GM21528 (cell line): ENCODE measurements around the gene HRH3.

Experiments used
- ATAC-seq: cut with Tn5 transposase; IDR thresholded peaks from one replicate; pipeline ENCODE4 v1.9.1; 2021; ENCODE audit warnings: mild to moderate bottlenecking, moderate library complexity; ENCODE audit not compliant: unreplicated experiment, low FRiP score

HRH3 gene

DNA sequence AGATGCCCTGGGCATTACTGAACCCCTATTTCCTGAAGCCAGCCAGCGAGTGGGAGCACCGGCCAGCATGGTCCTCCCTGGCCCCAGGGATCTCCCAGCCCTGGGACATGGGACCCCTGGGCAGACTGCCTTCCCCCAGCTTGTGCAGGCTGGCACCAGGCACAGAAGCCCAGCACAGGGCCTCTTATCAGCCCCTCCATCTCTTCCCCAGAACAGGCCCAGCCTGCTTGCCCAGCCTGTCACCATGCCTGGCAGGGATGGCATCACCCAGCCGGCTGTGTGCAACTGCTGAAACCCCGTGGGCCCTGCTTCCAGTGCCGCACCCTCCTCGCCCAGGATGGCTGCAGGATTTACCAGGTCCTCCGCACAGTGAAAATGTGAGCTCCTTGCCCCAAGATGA is 12.1 kb upstream of the HRH3 start:
- ATAC-seq = no peak

DNA sequence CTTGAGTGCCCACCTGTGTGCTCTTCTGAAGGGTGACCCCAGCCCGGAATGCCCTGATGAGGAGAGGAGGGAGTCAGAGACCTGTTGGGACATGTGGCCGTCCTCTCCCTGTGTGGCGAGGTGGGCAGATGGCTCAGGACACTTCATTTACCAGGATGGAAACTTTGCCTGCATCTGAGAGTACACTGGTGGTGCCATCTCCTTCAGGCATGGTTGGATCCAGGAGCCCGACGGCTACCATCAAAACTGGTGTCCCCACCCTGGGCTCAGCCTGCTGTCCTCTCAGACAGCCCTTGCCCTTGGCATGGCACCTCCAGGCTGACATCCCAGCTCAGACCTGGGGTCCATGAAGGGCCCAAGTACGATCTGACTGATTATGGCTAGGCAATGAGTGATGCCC is 11.2 kb upstream of the HRH3 start:
- ATAC-seq = no peak

DNA sequence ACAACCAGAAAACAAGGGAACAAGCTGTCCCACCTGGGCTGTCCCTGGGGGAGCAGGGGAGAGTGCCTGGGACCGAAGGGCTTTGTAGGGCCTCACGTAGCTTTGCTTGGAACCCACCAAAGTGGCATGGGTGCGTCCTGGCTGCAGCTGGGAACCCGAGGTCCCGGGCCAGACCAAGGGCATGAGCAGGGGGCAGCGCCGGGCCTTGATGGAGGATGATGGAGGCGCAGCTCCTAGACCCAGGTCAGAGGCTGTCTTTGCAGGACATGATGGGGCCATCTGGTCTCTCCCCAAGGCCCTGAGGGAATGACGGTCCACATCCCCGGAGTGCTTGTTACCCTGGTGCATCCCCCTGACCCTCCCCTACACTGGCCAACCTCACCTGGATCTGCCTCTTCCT is 10.6 kb upstream of the HRH3 start:
- no peak for ATAC-seq

DNA sequence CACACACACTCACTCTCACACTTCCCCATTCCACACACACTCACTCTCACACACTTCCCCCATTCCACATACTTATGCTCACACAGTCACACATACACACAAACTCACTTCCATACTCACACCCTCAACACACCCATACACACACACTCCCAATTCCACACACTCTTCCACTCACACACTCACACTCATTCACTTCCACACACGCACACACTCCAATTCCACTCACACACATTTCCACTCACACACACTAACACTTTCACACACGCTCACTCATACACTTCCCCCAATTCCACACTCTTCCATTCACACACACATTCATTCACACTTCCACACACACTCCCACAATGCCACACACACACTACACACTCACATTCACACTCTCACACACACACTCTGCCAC is 10.2 kb upstream of the HRH3 start:
- ATAC-seq = no peak

DNA sequence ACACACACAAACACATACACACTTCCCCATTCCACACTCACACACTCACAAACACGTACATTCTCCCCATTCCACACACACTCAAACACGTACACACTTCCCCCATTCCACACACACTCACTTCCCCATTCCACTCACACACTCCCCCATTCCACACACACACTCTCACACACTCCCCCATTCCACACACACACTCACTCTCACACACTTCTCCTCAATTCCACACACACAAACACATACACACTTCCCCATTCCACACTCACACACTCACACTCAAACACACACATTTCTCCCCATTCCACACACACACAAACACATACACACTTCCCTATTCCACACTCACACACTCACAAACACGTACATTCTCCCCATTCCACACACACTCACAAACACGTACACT is 9.6 kb upstream of the HRH3 start:
- ATAC-seq = no peak

DNA sequence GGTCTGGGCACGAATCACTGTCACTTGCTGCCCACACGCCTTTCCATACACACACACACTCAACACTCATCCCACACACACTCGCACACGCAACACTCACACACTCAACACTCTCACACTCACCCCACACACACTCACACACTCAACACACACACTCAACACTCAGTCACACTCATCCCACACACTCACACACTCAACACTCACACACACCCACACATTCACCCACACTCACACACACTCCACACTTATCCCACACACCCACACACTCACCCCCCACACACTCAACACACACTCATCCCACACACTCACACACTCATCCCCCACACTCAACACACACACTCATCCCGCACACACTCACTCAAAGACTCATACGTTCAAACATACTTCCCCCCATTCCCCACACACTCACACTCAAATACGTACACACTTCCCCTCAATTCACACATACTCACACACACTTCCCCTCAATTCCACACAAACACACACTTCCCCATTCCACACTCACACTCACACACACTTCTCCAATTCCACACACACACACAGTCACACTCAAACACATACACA is 9.0 kb upstream of the HRH3 start:
- no peak for ATAC-seq

DNA sequence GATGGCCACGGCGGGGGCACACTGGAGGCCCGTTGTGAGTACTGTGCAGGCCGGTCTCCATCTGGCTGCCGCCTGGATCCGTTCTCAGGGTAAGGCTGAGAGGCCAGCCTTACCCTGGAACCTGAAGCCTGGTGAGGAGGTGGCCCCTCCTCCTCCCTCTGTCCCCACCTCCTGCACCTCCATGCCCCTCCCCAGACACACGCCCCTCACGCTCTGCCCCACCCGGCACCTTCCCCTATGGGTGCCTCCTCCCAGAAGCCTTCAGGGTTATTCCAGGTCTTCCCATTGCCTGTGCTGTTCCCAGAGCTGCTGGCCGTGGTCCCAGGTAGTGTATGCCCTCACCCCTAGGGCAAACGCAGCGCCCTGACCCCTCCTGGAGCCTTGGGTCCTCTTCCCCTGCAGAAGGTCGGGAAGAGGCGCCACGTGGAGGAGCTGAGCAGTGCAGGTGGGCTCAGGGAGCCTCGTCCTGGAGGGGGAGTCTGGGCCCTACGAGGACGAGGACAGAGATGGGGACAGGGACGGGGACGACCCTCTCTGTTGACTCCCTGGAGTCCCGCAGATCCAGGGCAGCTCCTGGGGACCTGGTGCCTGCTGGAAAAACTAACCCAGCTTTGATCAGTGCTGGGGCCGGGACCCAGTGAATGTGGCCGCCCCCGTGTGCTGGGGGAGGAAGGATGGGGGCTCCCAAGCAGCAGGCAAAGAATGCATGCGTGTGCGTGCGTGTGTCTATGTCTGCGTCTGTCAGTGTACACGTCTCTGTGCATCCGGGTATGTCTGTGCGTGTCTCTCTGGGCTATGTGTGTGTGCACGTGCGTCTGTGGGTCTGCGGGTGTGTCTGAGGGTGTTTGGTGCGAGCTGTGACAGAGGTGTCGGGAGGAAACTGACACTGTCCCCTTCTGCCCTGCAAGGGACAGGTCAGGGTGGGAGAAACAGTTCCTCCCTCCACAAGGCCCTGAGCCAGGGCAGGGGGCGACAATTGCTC is 8.2 kb upstream of the HRH3 start:
- no peak for ATAC-seq

DNA sequence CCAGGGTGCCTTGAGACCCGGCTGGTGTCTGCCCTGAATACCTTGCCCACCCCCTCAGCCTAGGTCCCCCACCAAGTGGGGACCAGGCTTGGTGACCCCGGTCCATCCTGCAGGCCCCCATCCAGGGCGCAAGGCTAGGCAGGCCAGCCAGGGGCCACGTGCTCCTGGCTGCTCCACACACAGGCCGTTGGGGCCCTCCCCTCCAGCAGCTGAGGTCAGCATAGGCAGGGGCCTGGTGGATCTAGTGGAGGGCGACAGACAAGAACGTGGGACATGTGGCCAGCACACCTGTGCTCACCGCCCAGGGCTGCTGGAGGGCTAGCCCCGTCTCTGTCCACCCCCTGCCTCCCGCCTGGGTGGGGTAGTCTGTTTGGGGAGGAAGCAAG is 7.5 kb upstream of the HRH3 start:
- no peak for ATAC-seq

DNA sequence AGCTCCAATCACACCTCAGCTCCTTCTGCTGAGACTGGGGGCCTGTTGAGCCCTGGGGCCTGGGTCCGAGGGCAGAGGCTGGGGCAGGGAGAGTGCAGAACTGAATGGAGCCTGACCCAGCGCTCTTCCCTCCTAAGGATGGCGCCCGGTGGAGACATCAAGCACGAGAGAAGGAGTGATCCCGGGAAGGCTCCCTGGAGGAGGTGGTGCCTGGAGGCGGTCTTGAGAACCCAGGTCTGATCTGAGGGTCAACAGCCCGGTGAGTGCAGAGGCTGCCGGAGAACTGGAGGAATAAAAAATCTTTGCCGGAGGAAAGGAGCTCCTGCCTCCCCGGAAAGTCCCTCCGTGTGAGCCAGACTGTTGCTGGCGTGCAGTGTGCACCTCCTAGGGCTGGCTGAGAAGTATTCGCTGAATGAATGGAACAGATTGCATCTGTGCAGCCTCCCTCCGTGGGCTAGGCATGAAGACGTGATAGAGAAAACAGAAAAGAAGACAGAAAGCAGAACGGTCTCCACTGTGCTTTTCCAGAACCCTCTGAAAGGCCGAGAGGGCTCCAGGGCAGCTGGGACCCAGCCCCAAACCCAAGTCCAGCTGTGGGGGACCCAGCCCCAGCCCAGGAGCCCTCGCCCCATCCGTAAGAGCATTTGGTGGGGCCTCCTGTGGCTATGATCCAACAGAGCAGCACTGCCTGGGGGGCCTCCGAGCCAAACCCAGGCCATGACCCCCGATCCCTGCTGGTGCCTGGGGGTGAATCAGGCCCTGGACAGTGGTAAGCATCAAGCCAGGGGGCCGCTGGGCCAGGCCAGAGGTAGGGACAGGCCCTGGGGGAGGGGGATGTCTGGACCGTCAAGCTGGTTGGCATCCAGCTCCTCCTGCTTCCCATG is 6.9 kb upstream of the HRH3 start:
- ATAC-seq = no peak

DNA sequence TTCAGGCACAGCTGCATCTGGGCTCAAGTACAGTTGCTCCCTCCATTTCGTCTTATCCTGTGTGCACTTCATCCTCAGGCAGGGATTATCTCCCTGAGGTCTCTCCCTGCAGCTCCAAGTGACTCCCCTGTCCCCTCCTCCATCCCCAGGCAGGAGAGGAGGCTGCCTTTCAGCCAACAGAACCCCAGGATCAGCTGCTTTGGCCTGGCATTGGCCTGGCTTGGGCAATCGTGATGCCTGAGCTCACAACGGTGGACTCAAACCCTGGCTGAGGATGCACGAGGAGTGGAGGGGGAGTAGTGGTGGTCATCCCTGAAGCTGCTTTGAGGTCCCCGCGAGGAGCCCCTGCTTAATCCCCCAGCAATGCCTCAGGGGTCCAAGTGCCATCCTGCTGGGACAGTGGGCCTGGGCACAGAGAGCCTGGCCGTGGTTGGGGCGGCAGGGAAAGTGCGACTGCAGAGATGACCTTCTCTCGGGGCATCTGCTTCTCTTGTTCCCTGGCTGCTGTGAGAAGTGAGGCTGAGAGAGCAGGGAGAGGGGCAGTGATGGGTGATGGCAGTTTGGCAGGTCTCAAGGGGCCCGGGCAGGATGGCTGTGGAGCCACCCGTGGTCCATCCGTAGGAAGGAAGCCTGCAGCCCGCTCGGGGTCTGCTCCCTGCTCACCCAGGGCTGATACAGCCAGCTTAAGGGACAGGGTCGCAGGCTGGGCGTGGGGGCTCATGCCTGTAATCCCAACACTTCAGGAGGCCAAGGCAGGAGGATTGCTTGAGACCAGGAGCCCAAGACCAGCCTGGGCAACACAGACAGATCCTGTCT is 6.0 kb upstream of the HRH3 start:
- no peak for ATAC-seq

DNA sequence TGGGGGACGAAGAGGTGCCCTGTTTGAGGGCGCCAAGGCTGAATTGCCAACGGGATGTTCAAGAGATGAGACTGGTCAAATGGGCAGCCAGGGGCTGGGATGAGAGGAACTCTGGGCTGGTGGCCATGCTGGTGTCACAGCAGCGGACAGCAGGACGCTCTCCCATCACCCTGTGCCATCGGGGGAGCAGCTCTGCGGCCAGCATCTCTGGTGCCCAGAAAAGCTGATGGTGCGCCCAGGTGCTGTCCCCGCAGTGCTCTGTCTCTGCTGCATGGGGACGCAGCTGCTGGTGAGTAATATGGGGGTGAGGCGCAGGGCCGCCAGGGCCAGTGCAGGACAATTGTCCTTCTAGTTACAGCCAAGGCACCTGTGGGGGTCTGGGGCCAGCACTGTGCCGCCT is 4.9 kb upstream of the HRH3 start:
- ATAC-seq = no peak

DNA sequence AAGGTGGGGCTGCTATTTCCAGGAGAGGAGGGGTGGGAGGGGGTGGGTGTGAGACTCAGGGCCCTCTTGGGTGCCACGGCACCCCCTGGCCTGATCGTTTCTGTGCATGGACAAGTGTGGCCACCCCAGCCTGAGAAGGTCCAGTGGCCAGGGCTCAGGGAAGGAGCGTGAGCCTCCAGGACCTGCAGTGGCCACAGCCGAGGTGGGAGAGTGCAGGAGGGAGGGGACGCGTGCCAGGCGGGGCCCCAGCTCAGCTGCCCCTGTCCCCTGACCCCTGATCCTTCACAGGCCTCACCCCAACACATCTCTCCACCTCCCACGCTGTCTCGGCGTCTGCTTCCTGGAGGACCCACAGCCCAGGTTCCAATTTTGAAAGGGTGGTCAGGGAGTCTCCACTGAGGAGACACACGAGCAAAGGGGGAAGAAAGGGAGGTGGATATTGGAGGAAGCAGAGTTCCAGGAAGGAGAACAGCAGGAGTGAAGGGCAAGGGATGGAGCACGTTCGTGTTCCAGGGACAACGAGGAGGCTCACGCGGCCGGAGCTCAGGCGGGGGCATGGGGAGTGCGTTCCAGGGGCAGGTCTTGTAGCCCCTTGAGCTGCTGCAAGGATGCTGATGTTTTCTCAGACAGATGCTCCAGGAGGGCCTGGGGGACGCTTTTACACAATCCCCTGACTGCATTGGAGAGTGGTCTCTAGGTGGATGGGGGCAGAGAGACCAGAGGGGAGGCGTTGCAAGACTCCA is 4.2 kb upstream of the HRH3 start:
- no peak for ATAC-seq

DNA sequence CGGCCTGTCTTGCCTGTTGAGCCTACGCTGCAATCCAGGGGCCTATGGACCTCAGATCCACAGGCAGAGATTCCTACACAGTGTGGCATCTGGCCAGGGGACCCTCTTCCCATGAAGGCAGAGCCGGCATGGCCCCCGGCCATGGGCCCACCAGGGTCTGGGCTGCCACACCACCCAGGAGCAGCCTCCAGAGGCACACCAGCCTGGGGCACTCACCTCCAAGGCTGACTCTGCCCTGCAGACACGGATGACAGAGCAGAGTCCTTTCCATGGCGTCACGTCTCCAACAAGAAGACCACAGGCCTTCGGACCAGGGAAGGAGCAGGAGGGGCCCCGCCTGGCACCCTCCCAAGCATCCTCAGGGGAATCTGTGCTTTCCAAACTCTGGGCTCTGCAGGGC is 3.5 kb upstream of the HRH3 start:
- no peak for ATAC-seq

DNA sequence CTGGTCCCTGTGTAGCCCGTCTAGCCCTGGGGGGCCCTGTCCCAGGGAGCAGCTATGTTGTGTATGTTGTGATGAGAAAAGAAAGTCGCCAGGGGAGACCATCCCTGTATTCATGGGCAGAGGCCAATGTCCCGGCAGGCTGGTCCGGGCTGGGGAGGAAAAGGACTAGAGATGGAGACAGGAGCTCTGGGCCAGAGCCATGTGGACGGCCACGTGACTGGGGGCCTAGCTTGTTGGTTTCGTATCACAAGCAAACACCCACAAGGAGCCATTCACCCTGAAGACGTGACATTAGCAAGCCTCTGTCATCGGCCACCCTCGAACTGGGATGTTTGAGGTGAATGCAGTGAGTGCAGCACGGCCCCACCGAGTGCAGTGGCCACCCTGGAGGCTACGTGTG is 2.9 kb upstream of the HRH3 start:
- ATAC-seq = no peak

DNA sequence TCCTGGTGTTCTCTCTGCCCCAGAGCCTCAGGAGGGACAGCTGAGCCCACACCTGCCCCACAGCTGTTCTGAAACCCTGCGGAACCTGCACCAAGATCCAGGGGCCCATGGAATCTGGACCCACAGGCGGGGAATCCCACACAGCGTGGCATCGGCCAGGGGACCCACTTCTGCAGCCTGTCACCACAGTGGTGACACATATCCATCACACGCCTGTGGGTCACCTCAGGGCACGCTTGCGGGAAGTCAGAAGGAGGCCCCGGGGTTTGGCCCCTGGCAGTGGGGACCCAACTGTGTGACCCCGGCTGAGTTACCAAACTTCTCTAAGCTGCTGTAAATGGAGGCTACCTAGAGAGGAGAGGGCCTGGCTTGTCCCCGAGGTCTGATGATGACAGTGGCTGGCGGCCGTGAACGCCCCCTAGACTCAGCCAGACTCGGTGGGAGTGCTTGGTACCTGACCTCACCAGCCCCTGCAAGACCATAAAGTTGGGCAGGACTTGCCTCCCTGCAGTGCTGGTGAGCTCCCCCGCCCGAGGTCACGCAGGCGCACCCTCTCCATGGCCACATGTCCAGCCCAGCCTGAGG is 2.3 kb upstream of the HRH3 start:
- ATAC-seq = no peak

DNA sequence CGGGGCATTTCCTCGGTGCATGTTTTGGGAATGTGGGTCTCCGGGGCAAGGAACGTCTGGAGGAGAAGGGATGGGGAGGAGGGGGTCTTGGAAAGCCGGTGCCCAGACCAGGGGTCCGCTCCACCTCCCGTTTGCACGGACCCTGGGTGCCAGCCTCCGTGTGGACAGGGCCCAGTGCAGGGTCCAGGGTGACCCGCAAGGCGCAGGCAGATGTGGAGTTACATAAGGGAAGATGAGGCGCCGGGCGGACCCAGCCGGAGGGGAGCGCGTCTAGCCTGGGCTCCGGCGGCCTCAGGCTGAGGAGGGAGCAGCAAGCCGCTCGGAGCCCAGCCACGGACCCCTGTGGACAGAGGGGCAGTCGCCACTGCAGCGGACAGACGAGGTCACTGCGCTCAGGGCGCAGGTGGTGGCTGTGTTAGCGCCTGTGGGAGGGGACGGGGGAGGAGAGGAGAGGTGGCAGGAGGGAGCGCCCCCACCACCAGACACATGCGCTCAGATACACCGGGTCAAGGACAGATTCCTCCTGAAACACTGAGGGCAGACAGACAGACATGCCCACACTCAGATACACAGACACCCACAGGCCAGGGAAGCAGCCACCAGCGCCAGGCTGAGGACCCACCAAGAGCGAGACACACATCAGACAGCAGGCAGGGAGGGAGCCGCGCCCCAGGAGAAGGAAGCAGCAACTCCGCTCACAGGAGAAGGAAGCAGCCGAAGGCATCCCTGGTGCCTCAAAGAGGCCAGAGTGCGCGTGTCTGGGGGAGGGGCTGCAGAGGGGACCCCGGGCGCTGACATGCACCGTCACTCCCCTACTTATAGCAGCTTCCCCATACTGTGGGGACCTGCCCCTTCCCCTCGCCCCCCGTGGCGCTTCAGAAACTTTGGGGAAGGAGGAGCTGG is 839 bp upstream of the HRH3 start:
- ATAC-seq = no peak

DNA sequence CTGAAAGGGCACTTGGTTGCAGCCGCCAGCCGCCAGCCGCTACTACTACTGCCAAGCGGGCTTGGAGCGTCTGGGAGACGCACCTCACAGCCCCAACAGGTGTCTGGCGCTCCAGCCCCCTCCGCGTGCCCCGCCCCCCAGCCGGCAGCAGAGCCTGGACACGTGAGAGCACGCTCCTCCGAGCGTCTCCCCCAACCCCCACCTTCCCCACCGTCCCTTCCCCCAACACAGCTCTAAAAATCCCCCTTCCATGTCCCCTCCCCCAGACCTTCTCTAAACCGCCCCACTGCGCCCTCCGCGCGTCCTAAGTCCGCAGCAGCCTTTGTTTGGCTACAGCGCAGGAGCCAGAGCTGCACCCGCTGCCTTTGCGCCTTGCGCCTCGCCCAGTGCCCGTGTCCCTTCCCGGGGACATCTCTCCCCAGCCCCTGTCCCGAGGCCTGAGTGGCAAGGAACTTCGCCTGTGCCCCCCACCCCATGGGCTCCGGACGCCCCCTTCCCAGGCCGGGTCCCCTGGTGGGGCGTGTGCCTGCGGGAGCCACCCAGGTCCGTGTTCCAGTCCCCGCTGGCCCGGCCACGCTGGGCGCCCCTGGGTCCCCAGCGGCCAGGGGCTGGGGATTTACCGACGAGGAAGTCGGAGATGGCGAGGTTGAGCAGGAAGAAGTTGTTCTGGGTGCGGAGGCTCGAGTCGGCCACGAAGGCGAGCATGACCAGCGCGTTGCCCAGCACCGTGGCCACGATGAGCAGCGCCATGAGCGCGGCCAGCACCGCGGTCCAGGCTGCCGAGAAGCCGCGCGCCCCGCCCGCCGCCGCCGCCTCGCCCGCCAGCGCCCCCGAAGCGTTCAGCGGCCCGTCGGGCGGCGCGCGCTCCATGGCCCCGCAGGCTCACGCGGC is 732 bp downstream of the HRH3 start:
- ATAC-seq = no peak
